Umbilical cord (tissue), 2 donors: ENCODE measurements around the gene C11orf52. TPM values are rescaled to one million over a fixed set of nuclear protein-coding genes. Genes with fewer than 3 reads are reported as not detected.
A peak's percentile ranks its signal among the peaks of the same experiment; 100 is the strongest.
"Not testable (repeated sequence)": the region's sequence is repeated elsewhere in the genome, so short reads cannot be mapped to it uniquely, and the experiment has no call there.

Experiments used
- DNase-seq: peaks from one replicate; pipeline ENCODE4 v3.0.0-alpha.2; 2015; ENCODE audit warnings: low spot score
- total RNA-seq: library from RNA; depleted of rRNA; stranded (reverse); fragments of >200 nt; gene quantifications from one replicate; pipeline ENCODE4 v1.2.3, GENCODE V29; 2014; ENCODE audit warnings: low replicate concordance; ENCODE audit not compliant: insufficient read depth

C11orf52 gene
- 1.9 TPM for total RNA-seq

GRCh38 chr11:111918390-111919256 is at the start of gene C11orf52:
Gene C11orf52 (plus strand): TSS chr11:111918913. CDS start chr11:111918973, 60 bp downstream.
- DNase-seq: peak; percentile 75

- no peak for DNase-seq
Observed at GRCh38 chr11:111870113-111870512, 48.6 kb upstream of the C11orf52 start.

GRCh38 chr11:111870522-111870885 is 48.2 kb upstream of the C11orf52 start:
- DNase-seq: no peak

- DNase-seq: peak; percentile 80
Observed at GRCh38 chr11:111870886-111871692, 47.6 kb upstream of the C11orf52 start, which contains the start of gene ALG9. Gene ALG9 (minus strand): TSS chr11:111871581. CDS start chr11:111871482, 99 bp downstream.

GRCh38 chr11:111871693-111872161 is 47.0 kb upstream of the C11orf52 start:
- no peak for DNase-seq

GRCh38 chr11:111878385-111878848 is 40.3 kb upstream of the C11orf52 start:
- DNase-seq: no peak

GRCh38 chr11:111878849-111879636 is 39.7 kb upstream of the C11orf52 start, which contains the start of the genes CFAP68 and FDXACB1:
Gene CFAP68 (plus strand): TSS chr11:111879541. CDS start chr11:111879561, 20 bp downstream.
Gene FDXACB1 (minus strand): TSS chr11:111879165. CDS start chr11:111879132, 33 bp downstream.
- peak; percentile 99 for DNase-seq

GRCh38 chr11:111879637-111879960 is 39.1 kb upstream of the C11orf52 start:
- no peak for DNase-seq

GRCh38 chr11:111882202-111882601 is 36.5 kb upstream of the C11orf52 start:
- DNase-seq: no peak

- DNase-seq: not testable (repeated sequence)
Observed at GRCh38 chr11:111885053-111885452, 33.7 kb upstream of the C11orf52 start.

- DNase-seq: no peak
Observed at GRCh38 chr11:111886032-111886431, 32.7 kb upstream of the C11orf52 start.

- no peak for DNase-seq
Observed at GRCh38 chr11:111886844-111887243, 31.9 kb upstream of the C11orf52 start.

GRCh38 chr11:111905411-111905810 is 13.3 kb upstream of the C11orf52 start:
- DNase-seq: peak; percentile 55

GRCh38 chr11:111906680-111907079 is 12.0 kb upstream of the C11orf52 start:
- DNase-seq: no peak

- no peak for DNase-seq
Observed at GRCh38 chr11:111908639-111909305, 9.9 kb upstream of the C11orf52 start.

GRCh38 chr11:111909378-111909777 is 9.3 kb upstream of the C11orf52 start:
- DNase-seq: no peak

- DNase-seq: no peak
Observed at GRCh38 chr11:111910676-111911562, 7.8 kb upstream of the C11orf52 start.

- peak; percentile 98 for DNase-seq
Observed at GRCh38 chr11:111911563-111912401, 6.9 kb upstream of the C11orf52 start, which contains the start of gene CRYAB. Gene CRYAB (minus strand): TSS chr11:111911770. CDS start chr11:111911724, 46 bp downstream.
